Measurements from ENCODE around the gene GJB4.

Gene GJB4

GRCh38 chr1:34753163-34753562 lies 6.4 kb upstream of the GJB4 start:
- Histone ChIP-seq H3K27me3 (ENCODE audit: control insufficient read depth, low read length) (no peaks in the 10 kb centered on the region), H3K9me2 (replicated peaks; ENCODE audit: control insufficient read depth, low read length) (no peaks in the 10 kb centered on the region), H3K9me3 (ENCODE audit: control insufficient read depth, insufficient read depth, low read length) (no peaks in the 10 kb centered on the region), H3K4me3 (ENCODE audit: low read length) (no peak overlapping the region), H3K36me3 (ENCODE audit: control insufficient read depth, low read length) (no peaks in the 10 kb centered on the region), H3F3A (ENCODE audit: control insufficient read depth, insufficient read depth) (no peaks in the 10 kb centered on the region), H3K79me2 (ENCODE audit: control insufficient read depth, low read length) (no peaks in the 10 kb centered on the region), H3K27ac (ENCODE audit: low read depth, low read length) (no peak overlapping the region), H3K4me2 (ENCODE audit: low read length) (no peak overlapping the region), H4K20me1 (ENCODE audit: control insufficient read depth, insufficient read depth, low read depth, low read length) (no peaks in the 10 kb centered on the region), H3K4me1 (ENCODE audit: control insufficient read depth, low read length) (no peaks in the 10 kb centered on the region)
- TF ChIP-seq CTCF (IDR thresholded peaks at IDR 0.05; ENCODE audit: low read depth, low read length, poor library complexity, severe bottlenecking) (no peak), EZH2phosphoT487 (IDR thresholded peaks at IDR 0.05; ENCODE audit: borderline replicate concordance, low read length) (no peak)

- Histone ChIP-seq H3K9me2 (replicated peaks; ENCODE audit: control insufficient read depth, low read length) (no peaks in the 10 kb centered on the region), H3K27me3 (ENCODE audit: control insufficient read depth, low read length) (no peaks in the 10 kb centered on the region), H3K36me3 (ENCODE audit: control insufficient read depth, low read length) (no peaks in the 10 kb centered on the region), H3K9me3 (ENCODE audit: control insufficient read depth, insufficient read depth, low read length) (no peaks in the 10 kb centered on the region), H4K20me1 (ENCODE audit: control insufficient read depth, insufficient read depth, low read depth, low read length) (no peaks in the 10 kb centered on the region), H3K27ac (ENCODE audit: low read depth, low read length) (no peak within 1 kb of the TSS), H3K4me2 (ENCODE audit: low read length) (no peak within 1 kb of the TSS), H3K4me3 (ENCODE audit: low read length) (no peak within 1 kb of the TSS), H3K4me1 (ENCODE audit: control insufficient read depth, low read length) (no peaks in the 10 kb centered on the region), H3F3A (ENCODE audit: control insufficient read depth, insufficient read depth) (no peaks in the 10 kb centered on the region), H3K79me2 (ENCODE audit: control insufficient read depth, low read length) (no peaks in the 10 kb centered on the region)
- TF ChIP-seq EZH2phosphoT487 (IDR thresholded peaks at IDR 0.05; ENCODE audit: borderline replicate concordance, low read length): no peak
- no peak for TF ChIP-seq CTCF (IDR thresholded peaks at IDR 0.05; ENCODE audit: low read depth, low read length, poor library complexity, severe bottlenecking)
Measured at GRCh38 chr1:34754964-34755637, 4.4 kb upstream of the GJB4 start, which contains the start of gene GJB5. GJB5 (plus strand) TSS chr1:34755047; CDS start chr1:34757331, 2,284 bp downstream.

- no peak overlapping the region for H3K4me3 ChIP-seq (ENCODE audit: low read length)
- TF ChIP-seq EZH2phosphoT487 (IDR thresholded peaks at IDR 0.05; ENCODE audit: borderline replicate concordance, low read length) (no peak), CTCF (IDR thresholded peaks at IDR 0.05; ENCODE audit: low read depth, low read length, poor library complexity, severe bottlenecking) (no peak)
- H3K9me3 ChIP-seq (ENCODE audit: control insufficient read depth, insufficient read depth, low read length): no peaks in the 10 kb centered on the region
- H3K27me3 ChIP-seq (ENCODE audit: control insufficient read depth, low read length): no peaks in the 10 kb centered on the region
- no peak overlapping the region for H3K4me2 ChIP-seq (ENCODE audit: low read length)
- H3F3A ChIP-seq (ENCODE audit: control insufficient read depth, insufficient read depth): no peaks in the 10 kb centered on the region
- H3K79me2 ChIP-seq (ENCODE audit: control insufficient read depth, low read length): no peaks in the 10 kb centered on the region
- no peaks in the 10 kb centered on the region for H3K36me3 ChIP-seq (ENCODE audit: control insufficient read depth, low read length)
- no peaks in the 10 kb centered on the region for H3K9me2 ChIP-seq (replicated peaks; ENCODE audit: control insufficient read depth, low read length)
- no peaks in the 10 kb centered on the region for H3K4me1 ChIP-seq (ENCODE audit: control insufficient read depth, low read length)
- H3K27ac ChIP-seq (ENCODE audit: low read depth, low read length): no peak overlapping the region
- no peaks in the 10 kb centered on the region for H4K20me1 ChIP-seq (ENCODE audit: control insufficient read depth, insufficient read depth, low read depth, low read length)
Measured at GRCh38 chr1:34755961-34756360, 3.6 kb upstream of the GJB4 start.
